HepG2 (cell line): ENCODE measurements around the gene USP2. TPM values are rescaled to one million over a fixed set of nuclear protein-coding genes. Genes with fewer than 3 reads are reported as not detected.

ENCODE experiments used
- ATM ChIP-seq: fragments of 450-650 bp; IDR thresholded peaks from 2 replicates; pipeline ENCODE4 v1.7.1; 2017; ENCODE audit warnings: mild to moderate bottlenecking, borderline replicate concordance
- CHD2 ChIP-seq: IDR thresholded peaks from 2 replicates; pipeline ENCODE4 v1.6.1; 2011; ENCODE audit warnings: low read depth, low read length, improper control_type of control experiment
- HDAC1 ChIP-seq: sonication (generic); formaldehyde crosslinking; IDR thresholded peaks from 2 replicates; pipeline ENCODE4 v1.5.1; 2020; ENCODE audit warnings: mild to moderate bottlenecking, missing genetic modification reagents
- KMT2A ChIP-seq: sonication (generic); formaldehyde crosslinking; IDR thresholded peaks from 2 replicates; pipeline ENCODE4 v1.4.0; 2020; ENCODE audit warnings: missing genetic modification reagents
- LCORL ChIP-seq, 2 experiments: fragments of 450-650 bp in 1 of 2; sonication (generic) in 1 of 2; formaldehyde crosslinking in 1 of 2; IDR thresholded peaks; 2 replicates each; pipeline versions ENCODE4 v1.5.0 to v1.6.1; 2017 to 2020; ENCODE audit warnings: antibody characterized with exemption in 1 of 2, missing genetic modification reagents in 1 of 2
- MBD4 ChIP-seq: IDR thresholded peaks from 2 replicates; pipeline ENCODE4 v1.6.1; 2012; ENCODE audit warnings: low read length, inconsistent platforms, borderline replicate concordance
- RFX1 ChIP-seq: fragments of 450-650 bp; IDR thresholded peaks from 2 replicates; pipeline ENCODE4 v1.6.1; 2017
- ZFP36L2 ChIP-seq: sonication (generic); formaldehyde crosslinking; IDR thresholded peaks from 2 replicates; pipeline ENCODE4 v1.4.0; 2020; ENCODE audit warnings: missing genetic modification reagents
- ZNF225 ChIP-seq: sonication (generic); formaldehyde crosslinking; IDR thresholded peaks from 2 replicates; pipeline ENCODE4 v1.4.0; 2020; ENCODE audit warnings: mild to moderate bottlenecking, missing genetic modification reagents
- ZNF317 ChIP-seq: sonication (generic); formaldehyde crosslinking; IDR thresholded peaks from 2 replicates; pipeline ENCODE4 v1.5.0; 2020; ENCODE audit warnings: mild to moderate bottlenecking, missing genetic modification reagents
- ZNF562 ChIP-seq: sonication (generic); formaldehyde crosslinking; IDR thresholded peaks from 2 replicates; pipeline ENCODE4 v1.8.0; 2022; ENCODE audit warnings: missing genetic modification reagents, borderline replicate concordance
- ZNF577 ChIP-seq: sonication (generic); formaldehyde crosslinking; IDR thresholded peaks from 2 replicates; pipeline ENCODE4 v1.4.0; 2020; ENCODE audit warnings: mild to moderate bottlenecking, low read depth, missing genetic modification reagents, borderline replicate concordance
- ZNF780A ChIP-seq: sonication (generic); formaldehyde crosslinking; IDR thresholded peaks from 2 replicates; pipeline ENCODE4 v1.8.0; 2022; ENCODE audit warnings: mild to moderate bottlenecking, missing genetic modification reagents, moderate library complexity
- polyA plus RNA-seq, 8 experiments: library from polyadenylated mRNA; depleted of rRNA in 3 of 8; stranded (reverse) in 7 of 8; unstranded in 1 of 8; fragments of >200 nt; fragmentation: Illumina TruSeq in 4 of 8; extraction: Trizol in 4 of 8; gene quantifications; 2 replicates each; pipeline versions ENCODE4 v1.2.1 to v1.2.3, GENCODE V29; 2011 to 2016; ENCODE audit warnings: low read depth in 4 of 8, missing spikeins in 1 of 8, mixed read lengths in 1 of 8; ENCODE audit not compliant: insufficient read depth in 1 of 8
- total RNA-seq, 5 experiments: library from RNA; depleted of rRNA; stranded (reverse); fragments of >200 nt; fragmentation: Illumina TruSeq; extraction: Trizol; gene quantifications; 2 replicates each; pipeline ENCODE4 v1.2.3, GENCODE V29; 2016; ENCODE audit warnings: low read depth in 1 of 5
- TF ChIP-seq, protein P1 (sequence below): sonication (generic); formaldehyde crosslinking; IDR thresholded peaks from 2 replicates; pipeline ENCODE4 v1.9.0; 2021; ENCODE audit warnings: missing genetic modification reagents, borderline replicate concordance
- TF ChIP-seq, protein P2 (sequence below): sonication (generic); formaldehyde crosslinking; IDR thresholded peaks from 2 replicates; pipeline ENCODE4 v1.4.0; 2020; ENCODE audit warnings: missing genetic modification reagents, borderline replicate concordance
- TF ChIP-seq, protein P3 (sequence below): sonication (generic); formaldehyde crosslinking; IDR thresholded peaks from 2 replicates; pipeline ENCODE4 v1.5.0; 2020; ENCODE audit warnings: mild to moderate bottlenecking, missing genetic modification reagents, moderate library complexity
- TF ChIP-seq, protein P4 (sequence below): sonication (generic); formaldehyde crosslinking; IDR thresholded peaks from 2 replicates; pipeline ENCODE4 v1.5.1; 2020; ENCODE audit warnings: missing genetic modification reagents, mild to moderate bottlenecking, borderline replicate concordance
- TF ChIP-seq, protein P5 (sequence below): IDR thresholded peaks from 2 replicates; pipeline ENCODE4 v1.6.1; 2012; ENCODE audit warnings: inconsistent platforms
- TF ChIP-seq, protein P6 (sequence below): sonication (generic); formaldehyde crosslinking; conservative IDR thresholded peaks from 2 replicates; pipeline ENCODE4 v1.8.0; 2022; ENCODE audit warnings: missing genetic modification reagents

The USP2 gene
- total and polyA plus RNA-seq, 2 of the 13 experiments (the other 11 are each of a cell fraction or from before 2014, with no cell fraction given): 2.5 to 6.0 TPM

DNA sequence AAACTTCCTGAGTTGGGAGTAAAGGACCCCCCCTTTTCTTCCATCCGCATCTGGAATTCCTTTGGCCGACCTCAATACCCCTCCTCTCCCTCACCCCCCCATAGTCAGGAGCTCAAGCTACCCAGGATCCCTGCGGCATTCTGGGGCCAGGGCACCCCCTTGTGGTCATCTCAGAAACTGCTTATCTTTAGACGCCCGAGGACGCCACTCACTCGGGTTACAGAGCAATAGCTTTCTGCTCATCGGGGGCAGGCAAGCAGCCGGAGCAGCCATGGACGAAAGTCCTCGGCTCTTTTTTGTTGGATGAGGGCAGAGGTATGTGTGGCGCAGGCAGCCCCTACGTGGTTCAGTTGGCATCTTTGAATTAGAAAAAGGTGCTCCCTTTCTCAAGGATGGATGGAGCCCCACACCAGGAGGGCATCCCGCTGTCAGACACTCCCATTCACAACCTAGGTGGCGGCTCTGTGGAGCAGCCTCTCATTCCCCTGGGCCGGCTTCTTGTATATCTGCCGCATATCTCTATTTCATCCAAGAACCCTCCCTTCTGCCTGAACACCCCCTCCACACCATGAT lies 43.1 kb downstream of the USP2 start (continued):
- TF ChIP-seq, protein P1, sequence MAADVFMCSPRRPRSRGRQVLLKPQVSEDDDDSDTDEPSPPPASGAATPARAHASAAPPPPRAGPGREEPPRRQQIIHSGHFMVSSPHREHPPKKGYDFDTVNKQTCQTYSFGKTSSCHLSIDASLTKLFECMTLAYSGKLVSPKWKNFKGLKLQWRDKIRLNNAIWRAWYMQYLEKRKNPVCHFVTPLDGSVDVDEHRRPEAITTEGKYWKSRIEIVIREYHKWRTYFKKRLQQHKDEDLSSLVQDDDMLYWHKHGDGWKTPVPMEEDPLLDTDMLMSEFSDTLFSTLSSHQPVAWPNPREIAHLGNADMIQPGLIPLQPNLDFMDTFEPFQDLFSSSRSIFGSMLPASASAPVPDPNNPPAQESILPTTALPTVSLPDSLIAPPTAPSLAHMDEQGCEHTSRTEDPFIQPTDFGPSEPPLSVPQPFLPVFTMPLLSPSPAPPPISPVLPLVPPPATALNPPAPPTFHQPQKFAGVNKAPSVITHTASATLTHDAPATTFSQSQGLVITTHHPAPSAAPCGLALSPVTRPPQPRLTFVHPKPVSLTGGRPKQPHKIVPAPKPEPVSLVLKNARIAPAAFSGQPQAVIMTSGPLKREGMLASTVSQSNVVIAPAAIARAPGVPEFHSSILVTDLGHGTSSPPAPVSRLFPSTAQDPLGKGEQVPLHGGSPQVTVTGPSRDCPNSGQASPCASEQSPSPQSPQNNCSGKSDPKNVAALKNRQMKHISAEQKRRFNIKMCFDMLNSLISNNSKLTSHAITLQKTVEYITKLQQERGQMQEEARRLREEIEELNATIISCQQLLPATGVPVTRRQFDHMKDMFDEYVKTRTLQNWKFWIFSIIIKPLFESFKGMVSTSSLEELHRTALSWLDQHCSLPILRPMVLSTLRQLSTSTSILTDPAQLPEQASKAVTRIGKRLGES: no peak
- no peak for TF ChIP-seq ZNF562 (CRISPR knock-in tag)
- TF ChIP-seq, protein P2, sequence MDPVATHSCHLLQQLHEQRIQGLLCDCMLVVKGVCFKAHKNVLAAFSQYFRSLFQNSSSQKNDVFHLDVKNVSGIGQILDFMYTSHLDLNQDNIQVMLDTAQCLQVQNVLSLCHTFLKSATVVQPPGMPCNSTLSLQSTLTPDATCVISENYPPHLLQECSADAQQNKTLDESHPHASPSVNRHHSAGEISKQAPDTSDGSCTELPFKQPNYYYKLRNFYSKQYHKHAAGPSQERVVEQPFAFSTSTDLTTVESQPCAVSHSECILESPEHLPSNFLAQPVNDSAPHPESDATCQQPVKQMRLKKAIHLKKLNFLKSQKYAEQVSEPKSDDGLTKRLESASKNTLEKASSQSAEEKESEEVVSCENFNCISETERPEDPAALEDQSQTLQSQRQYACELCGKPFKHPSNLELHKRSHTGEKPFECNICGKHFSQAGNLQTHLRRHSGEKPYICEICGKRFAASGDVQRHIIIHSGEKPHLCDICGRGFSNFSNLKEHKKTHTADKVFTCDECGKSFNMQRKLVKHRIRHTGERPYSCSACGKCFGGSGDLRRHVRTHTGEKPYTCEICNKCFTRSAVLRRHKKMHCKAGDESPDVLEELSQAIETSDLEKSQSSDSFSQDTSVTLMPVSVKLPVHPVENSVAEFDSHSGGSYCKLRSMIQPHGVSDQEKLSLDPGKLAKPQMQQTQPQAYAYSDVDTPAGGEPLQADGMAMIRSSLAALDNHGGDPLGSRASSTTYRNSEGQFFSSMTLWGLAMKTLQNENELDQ (CRISPR knock-in tag): no peak
- TF ChIP-seq, protein P3, sequence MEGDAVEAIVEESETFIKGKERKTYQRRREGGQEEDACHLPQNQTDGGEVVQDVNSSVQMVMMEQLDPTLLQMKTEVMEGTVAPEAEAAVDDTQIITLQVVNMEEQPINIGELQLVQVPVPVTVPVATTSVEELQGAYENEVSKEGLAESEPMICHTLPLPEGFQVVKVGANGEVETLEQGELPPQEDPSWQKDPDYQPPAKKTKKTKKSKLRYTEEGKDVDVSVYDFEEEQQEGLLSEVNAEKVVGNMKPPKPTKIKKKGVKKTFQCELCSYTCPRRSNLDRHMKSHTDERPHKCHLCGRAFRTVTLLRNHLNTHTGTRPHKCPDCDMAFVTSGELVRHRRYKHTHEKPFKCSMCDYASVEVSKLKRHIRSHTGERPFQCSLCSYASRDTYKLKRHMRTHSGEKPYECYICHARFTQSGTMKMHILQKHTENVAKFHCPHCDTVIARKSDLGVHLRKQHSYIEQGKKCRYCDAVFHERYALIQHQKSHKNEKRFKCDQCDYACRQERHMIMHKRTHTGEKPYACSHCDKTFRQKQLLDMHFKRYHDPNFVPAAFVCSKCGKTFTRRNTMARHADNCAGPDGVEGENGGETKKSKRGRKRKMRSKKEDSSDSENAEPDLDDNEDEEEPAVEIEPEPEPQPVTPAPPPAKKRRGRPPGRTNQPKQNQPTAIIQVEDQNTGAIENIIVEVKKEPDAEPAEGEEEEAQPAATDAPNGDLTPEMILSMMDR (CRISPR knock-in tag): peak; percentile 83
- TF ChIP-seq ZNF780A (CRISPR knock-in tag): no peak
- TF ChIP-seq LCORL (IDR thresholded peaks at IDR 0.05): no peak
- no peak for TF ChIP-seq LCORL (CRISPR knock-in tag; IDR thresholded peaks at IDR 0.05)
- TF ChIP-seq HDAC1 (CRISPR knock-in tag): no peak
- no peak for TF ChIP-seq ATM
- TF ChIP-seq, protein P4, sequence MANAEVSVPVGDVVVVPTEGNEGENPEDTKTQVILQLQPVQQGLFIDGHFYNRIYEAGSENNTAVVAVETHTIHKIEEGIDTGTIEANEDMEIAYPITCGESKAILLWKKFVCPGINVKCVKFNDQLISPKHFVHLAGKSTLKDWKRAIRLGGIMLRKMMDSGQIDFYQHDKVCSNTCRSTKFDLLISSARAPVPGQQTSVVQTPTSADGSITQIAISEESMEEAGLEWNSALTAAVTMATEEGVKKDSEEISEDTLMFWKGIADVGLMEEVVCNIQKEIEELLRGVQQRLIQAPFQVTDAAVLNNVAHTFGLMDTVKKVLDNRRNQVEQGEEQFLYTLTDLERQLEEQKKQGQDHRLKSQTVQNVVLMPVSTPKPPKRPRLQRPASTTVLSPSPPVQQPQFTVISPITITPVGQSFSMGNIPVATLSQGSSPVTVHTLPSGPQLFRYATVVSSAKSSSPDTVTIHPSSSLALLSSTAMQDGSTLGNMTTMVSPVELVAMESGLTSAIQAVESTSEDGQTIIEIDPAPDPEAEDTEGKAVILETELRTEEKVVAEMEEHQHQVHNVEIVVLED (CRISPR knock-in tag): no peak
- TF ChIP-seq ZFP36L2: no peak
- TF ChIP-seq ZNF577 (CRISPR knock-in tag): no peak
- no peak for TF ChIP-seq MBD4
- TF ChIP-seq ZNF225: no peak
- TF ChIP-seq, protein P5, sequence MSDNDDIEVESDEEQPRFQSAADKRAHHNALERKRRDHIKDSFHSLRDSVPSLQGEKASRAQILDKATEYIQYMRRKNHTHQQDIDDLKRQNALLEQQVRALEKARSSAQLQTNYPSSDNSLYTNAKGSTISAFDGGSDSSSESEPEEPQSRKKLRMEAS: 0 out of 2 replicates have a peak, but pooled peaks have one; percentile 26
- TF ChIP-seq, protein P6, sequence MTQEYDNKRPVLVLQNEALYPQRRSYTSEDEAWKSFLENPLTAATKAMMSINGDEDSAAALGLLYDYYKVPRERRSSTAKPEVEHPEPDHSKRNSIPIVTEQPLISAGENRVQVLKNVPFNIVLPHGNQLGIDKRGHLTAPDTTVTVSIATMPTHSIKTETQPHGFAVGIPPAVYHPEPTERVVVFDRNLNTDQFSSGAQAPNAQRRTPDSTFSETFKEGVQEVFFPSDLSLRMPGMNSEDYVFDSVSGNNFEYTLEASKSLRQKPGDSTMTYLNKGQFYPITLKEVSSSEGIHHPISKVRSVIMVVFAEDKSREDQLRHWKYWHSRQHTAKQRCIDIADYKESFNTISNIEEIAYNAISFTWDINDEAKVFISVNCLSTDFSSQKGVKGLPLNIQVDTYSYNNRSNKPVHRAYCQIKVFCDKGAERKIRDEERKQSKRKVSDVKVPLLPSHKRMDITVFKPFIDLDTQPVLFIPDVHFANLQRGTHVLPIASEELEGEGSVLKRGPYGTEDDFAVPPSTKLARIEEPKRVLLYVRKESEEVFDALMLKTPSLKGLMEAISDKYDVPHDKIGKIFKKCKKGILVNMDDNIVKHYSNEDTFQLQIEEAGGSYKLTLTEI (CRISPR knock-in tag): no peak
- TF ChIP-seq ZNF317 (CRISPR knock-in tag): peak; percentile 28; the same call in 1 of the 2 replicates
- TF ChIP-seq CHD2: no peak
- TF ChIP-seq RFX1: no peak
- 0 out of 2 replicates have a peak, but pooled peaks have one; percentile 33 for TF ChIP-seq KMT2A (CRISPR knock-in tag)
